GM10847 (cell line): ENCODE data around the gene LANCL2.

Experiments
- POLR2A ChIP-seq: IDR thresholded peaks from 2 replicates; pipeline ENCODE4 v1.6.1; 2011; ENCODE audit not compliant: insufficient read length; ENCODE audit errors: extremely low read depth

LANCL2 gene

GRCh38 chr7:55438085-55438756 is 73.1 kb downstream of the LANCL2 start:
- TF ChIP-seq POLR2A: no peak

GRCh38 chr7:55438757-55439525 is 73.8 kb downstream of the LANCL2 start:
- no peak for TF ChIP-seq POLR2A

GRCh38 chr7:55439627-55440026 is 74.5 kb downstream of the LANCL2 start:
- TF ChIP-seq POLR2A: no peak

- TF ChIP-seq POLR2A: no peak
Measured at GRCh38 chr7:55440040-55440690, 75.0 kb downstream of the LANCL2 start.

GRCh38 chr7:55441002-55441401 is 75.9 kb downstream of the LANCL2 start:
- no peak for TF ChIP-seq POLR2A

- TF ChIP-seq POLR2A: no peak
Measured at GRCh38 chr7:55441774-55442522, 76.8 kb downstream of the LANCL2 start.

GRCh38 chr7:55444786-55445185 is 79.6 kb downstream of the LANCL2 start:
- TF ChIP-seq POLR2A: no peak

- no peak for TF ChIP-seq POLR2A
Measured at GRCh38 chr7:55448526-55448925, 83.4 kb downstream of the LANCL2 start.

GRCh38 chr7:55449205-55449991 is 84.3 kb downstream of the LANCL2 start:
- TF ChIP-seq POLR2A: no peak

- TF ChIP-seq POLR2A: no peak
Measured at GRCh38 chr7:55449992-55450535, 84.9 kb downstream of the LANCL2 start.

GRCh38 chr7:55452971-55453370 is 87.8 kb downstream of the LANCL2 start:
- TF ChIP-seq POLR2A: no peak

GRCh38 chr7:55457801-55458200 is 92.7 kb downstream of the LANCL2 start:
- no peak for TF ChIP-seq POLR2A

GRCh38 chr7:55458351-55458750 is 93.2 kb downstream of the LANCL2 start:
- no peak for TF ChIP-seq POLR2A

GRCh38 chr7:55463686-55464262 is 98.6 kb downstream of the LANCL2 start:
- no peak for TF ChIP-seq POLR2A

GRCh38 chr7:55464422-55464821 is 99.3 kb downstream of the LANCL2 start:
- TF ChIP-seq POLR2A: no peak

GRCh38 chr7:55465691-55466090 is 100.6 kb downstream of the LANCL2 start:
- TF ChIP-seq POLR2A: no peak
